Left ventricle myocardium inferior (tissue), 1 donor: Measurements from ENCODE around the gene NDUFA12. TPM values are rescaled to one million over a fixed set of nuclear protein-coding genes. Genes with fewer than 3 reads are reported as not detected.

Experiments
- DNase-seq: peaks from one replicate; pipeline ENCODE4 v3.0.0-alpha.2; 2020
- H3K27ac ChIP-seq: fragments of 200-600 bp; replicated peaks from 2 replicates; pipeline ENCODE4 v1.8.0; 2021
- H3K27me3 ChIP-seq: fragments of 200-600 bp; 2 replicates; pipeline ENCODE4 v1.8.0; 2021; ENCODE audit warnings: low read depth
- H3K36me3 ChIP-seq: fragments of 200-600 bp; 2 replicates; pipeline ENCODE4 v1.8.0; 2021
- H3K4me1 ChIP-seq: fragments of 200-600 bp; 2 replicates; pipeline ENCODE4 v1.8.0; 2021
- H3K4me3 ChIP-seq: fragments of 200-600 bp; 2 replicates; pipeline ENCODE4 v1.8.0; 2021; ENCODE audit warnings: mild to moderate bottlenecking, moderate library complexity
- H3K9me3 ChIP-seq: fragments of 200-600 bp; replicated peaks from 2 replicates; pipeline ENCODE4 v1.8.0; 2021
- CTCF ChIP-seq: fragments of 200-600 bp; IDR thresholded peaks from 2 replicates; pipeline ENCODE4 v1.8.0; 2021; ENCODE audit warnings: antibody characterized with exemption, mild to moderate bottlenecking, borderline replicate concordance
- intact Hi-C: fragments of 100-400 bp; cut with micrococcal nuclease; formaldehyde crosslinking; loops from one replicate; pipeline ENCODE4 v1.11.0; 2022
- total RNA-seq: library from RNA; stranded (reverse); fragmentation: NEBNext Ultra II Directional; extraction: Animal tissue kit (Norgen Biotek cat#: 25700); gene quantifications from one replicate; pipeline ENCODE4 v1.2.1, GENCODE V29; 2021
- donor health status: DM: no; HTN: yes; CAD: no; lungs with severe emphysema.

NDUFA12 gene
- total RNA-seq, 1 donor from 2014 or later: 353 TPM

GRCh38 chr12:94942663-94943062, 60.8 kb downstream of the NDUFA12 start:
- H3K36me3 ChIP-seq: no peaks in the 10 kb centered on the region
- H3K4me1 ChIP-seq: peaks cover 19% of the 10 kb centered on the region
- no peak overlapping the region for H3K4me3 ChIP-seq
- no peaks in the 10 kb centered on the region for H3K9me3 ChIP-seq
- H3K27ac ChIP-seq: no peak overlapping the region
- DNase-seq: no peak
- H3K27me3 ChIP-seq: no peaks in the 10 kb centered on the region
- no peak for TF ChIP-seq CTCF
- intact Hi-C loops: no loop called here

GRCh38 chr12:94941440-94941862, 62.0 kb downstream of the NDUFA12 start:
- Histone ChIP-seq H3K9me3 (no peaks in the 10 kb centered on the region), H3K4me1 (peaks cover 19% of the 10 kb centered on the region), H3K36me3 (no peaks in the 10 kb centered on the region), H3K27me3 (no peaks in the 10 kb centered on the region), H3K4me3 (peak overlapping the region; percentile 22), H3K27ac (peak overlapping the region; percentile 61)
- intact Hi-C loops: no loop called here
- no peak for TF ChIP-seq CTCF
- peak; percentile 55 for DNase-seq

GRCh38 chr12:94940771-94941170, 62.7 kb downstream of the NDUFA12 start:
- no peaks in the 10 kb centered on the region for H3K9me3 ChIP-seq
- intact Hi-C loops: no loop called here
- DNase-seq: no peak
- no peaks in the 10 kb centered on the region for H3K27me3 ChIP-seq
- H3K27ac ChIP-seq: peak overlapping the region; percentile 61
- peaks cover 19% of the 10 kb centered on the region for H3K4me1 ChIP-seq
- no peaks in the 10 kb centered on the region for H3K36me3 ChIP-seq
- no peak for TF ChIP-seq CTCF
- no peak overlapping the region for H3K4me3 ChIP-seq

GRCh38 chr12:94938583-94938982, 64.9 kb downstream of the NDUFA12 start:
- intact Hi-C loops: no loop called here
- H3K4me1 ChIP-seq: peaks cover 23% of the 10 kb centered on the region
- TF ChIP-seq CTCF: no peak
- H3K9me3 ChIP-seq: no peaks in the 10 kb centered on the region
- no peak overlapping the region for H3K4me3 ChIP-seq
- H3K36me3 ChIP-seq: no peaks in the 10 kb centered on the region
- H3K27ac ChIP-seq: no peak overlapping the region
- H3K27me3 ChIP-seq: no peaks in the 10 kb centered on the region
- DNase-seq: no peak

GRCh38 chr12:94930772-94931171, 72.7 kb downstream of the NDUFA12 start:
- H3K4me3 ChIP-seq: no peak overlapping the region
- intact Hi-C loops: no loop called here
- peaks cover 4% of the 10 kb centered on the region for H3K4me1 ChIP-seq
- TF ChIP-seq CTCF: no peak
- H3K9me3 ChIP-seq: no peaks in the 10 kb centered on the region
- H3K36me3 ChIP-seq: no peaks in the 10 kb centered on the region
- H3K27me3 ChIP-seq: no peaks in the 10 kb centered on the region
- no peak overlapping the region for H3K27ac ChIP-seq
- DNase-seq: no peak

GRCh38 chr12:94930216-94930654, 73.3 kb downstream of the NDUFA12 start:
- no peaks in the 10 kb centered on the region for H3K36me3 ChIP-seq
- no peak overlapping the region for H3K4me3 ChIP-seq
- no peak for DNase-seq
- H3K27me3 ChIP-seq: no peaks in the 10 kb centered on the region
- no peaks in the 10 kb centered on the region for H3K9me3 ChIP-seq
- intact Hi-C loops: no loop called here
- no peak for TF ChIP-seq CTCF
- H3K4me1 ChIP-seq: peaks cover 2% of the 10 kb centered on the region
- no peak overlapping the region for H3K27ac ChIP-seq
